KOPT-K1 (cell line): ENCODE results near the gene SYMPK.

Source experiments
- H3K27ac ChIP-seq: fragments of 200-600 bp; sonication (generic); 2 replicates; pipeline ENCODE4 v1.5.1; 2016; ENCODE audit warnings: antibody characterized with exemption, mild to moderate bottlenecking, low read depth, low read length; ENCODE audit not compliant: poor library complexity, severe bottlenecking
- H3K36me3 ChIP-seq: fragments of 200-600 bp; sonication (generic); 2 replicates; pipeline ENCODE4 v1.5.1; 2017; ENCODE audit warnings: antibody characterized with exemption, mild to moderate bottlenecking, low read length, moderate library complexity; ENCODE audit not compliant: insufficient read depth
- H3K9me3 ChIP-seq: fragments of 200-600 bp; sonication (generic); 2 replicates; pipeline ENCODE4 v1.5.1; 2017; ENCODE audit warnings: antibody characterized with exemption, low read length, mild to moderate bottlenecking; ENCODE audit not compliant: insufficient read depth, poor library complexity, severe bottlenecking

SYMPK gene

GRCh38 chr19:45768984-45769782 lies 93.8 kb downstream of the SYMPK start, which contains the start of gene SIX5:
TSS of gene SIX5 (minus strand) at chr19:45769252. CDS start at chr19:45768844, 408 bp downstream.
- Histone ChIP-seq H3K27ac (peak within 1 kb of the TSS; percentile 57), H3K9me3 (no peaks in the 10 kb centered on the region), H3K36me3 (no peaks in the 10 kb centered on the region)

GRCh38 chr19:45768655-45768983 lies 94.3 kb downstream of the SYMPK start:
- Histone ChIP-seq H3K36me3 (no peaks in the 10 kb centered on the region), H3K27ac (peak overlapping the region; percentile 57), H3K9me3 (no peaks in the 10 kb centered on the region)

GRCh38 chr19:45767881-45768654 lies 94.9 kb downstream of the SYMPK start:
- Histone ChIP-seq H3K36me3 (no peaks in the 10 kb centered on the region), H3K9me3 (no peaks in the 10 kb centered on the region), H3K27ac (peak overlapping the region; percentile 57)

GRCh38 chr19:45767410-45767880 lies 95.5 kb downstream of the SYMPK start:
- Histone ChIP-seq H3K36me3 (no peaks in the 10 kb centered on the region), H3K27ac (no peak overlapping the region), H3K9me3 (no peaks in the 10 kb centered on the region)

- no peak overlapping the region for H3K27ac ChIP-seq
- H3K36me3 ChIP-seq = no peaks in the 10 kb centered on the region
- H3K9me3 ChIP-seq = no peaks in the 10 kb centered on the region
These were observed 96.0 kb downstream of the SYMPK start for GRCh38 chr19:45766869-45767346.

GRCh38 chr19:45766296-45766868 lies 96.6 kb downstream of the SYMPK start:
- Histone ChIP-seq H3K27ac (no peak overlapping the region), H3K9me3 (no peaks in the 10 kb centered on the region), H3K36me3 (no peaks in the 10 kb centered on the region)

- no peaks in the 10 kb centered on the region for H3K36me3 ChIP-seq
- no peak overlapping the region for H3K27ac ChIP-seq
- H3K9me3 ChIP-seq = no peaks in the 10 kb centered on the region
These were observed 97.1 kb downstream of the SYMPK start for GRCh38 chr19:45765702-45766295.
